HFFc6 (cell line): Measurements from ENCODE around the gene FHIT. TPM values are rescaled to one million over a fixed set of nuclear protein-coding genes. Genes with fewer than 3 reads are reported as not detected.
A peak's percentile ranks its signal among the peaks of the same experiment; 100 is the strongest.

Experiments
- DNase-seq: peaks from one replicate; pipeline ENCODE4 v3.0.0-alpha.2; 2018
- H3K27ac Mint-ChIP-seq: 2 replicates; pipeline ENCODE4 v1.8.0; 2020; ENCODE audit warnings: mild to moderate bottlenecking, mixed read lengths
- H3K27me3 Mint-ChIP-seq: 2 replicates; pipeline ENCODE4 v1.8.0; 2021; ENCODE audit warnings: mild to moderate bottlenecking, moderate library complexity, mixed read lengths; ENCODE audit not compliant: insufficient read depth
- H3K36me3 Mint-ChIP-seq: 2 replicates; pipeline ENCODE4 v1.8.0; 2021; ENCODE audit warnings: low read depth, mixed read lengths
- H3K4me1 Mint-ChIP-seq: 2 replicates; pipeline ENCODE4 v1.8.0; 2020; ENCODE audit warnings: low read depth, mixed read lengths
- H3K4me3 Mint-ChIP-seq: 2 replicates; pipeline ENCODE4 v1.8.0; 2020; ENCODE audit warnings: mild to moderate bottlenecking, moderate library complexity, mixed read lengths
- H3K9me3 Mint-ChIP-seq: 2 replicates; pipeline ENCODE4 v1.8.0; 2020; ENCODE audit warnings: mild to moderate bottlenecking, mixed read lengths
- total RNA-seq, 6 experiments: library from RNA; stranded (reverse); fragmentation: NEBNext Ultra II Directional; extraction: Animal tissue kit (Norgen Biotek cat#: 25700); gene quantifications; 2 replicates in 1 of 6; 3 replicates in 5 of 6; pipeline ENCODE4 v1.2.3, GENCODE V29; 2021
- TF ChIP-seq, protein P1 (sequence below): fragments of 200-600 bp; sonication (generic); IDR thresholded peaks from 2 replicates; pipeline ENCODE4 v1.5.0; 2021; ENCODE audit warnings: antibody characterized with exemption, mild to moderate bottlenecking

Gene FHIT
- total RNA-seq, 6 experiments from 2014 or later = 0.33 to 0.38 TPM; not detected in 4

- peaks cover 2% of the 10 kb centered on the region for H3K27me3 Mint-ChIP-seq
- peak overlapping the region; percentile 21; the same call in 1 of the 2 replicates for H3K27ac Mint-ChIP-seq
- H3K36me3 Mint-ChIP-seq = no peaks in the 10 kb centered on the region
- peaks cover 59% of the 10 kb centered on the region for H3K4me1 Mint-ChIP-seq
- no peak overlapping the region; the same call in 1 of the 2 replicates for H3K4me3 Mint-ChIP-seq
- TF ChIP-seq, protein P1, sequence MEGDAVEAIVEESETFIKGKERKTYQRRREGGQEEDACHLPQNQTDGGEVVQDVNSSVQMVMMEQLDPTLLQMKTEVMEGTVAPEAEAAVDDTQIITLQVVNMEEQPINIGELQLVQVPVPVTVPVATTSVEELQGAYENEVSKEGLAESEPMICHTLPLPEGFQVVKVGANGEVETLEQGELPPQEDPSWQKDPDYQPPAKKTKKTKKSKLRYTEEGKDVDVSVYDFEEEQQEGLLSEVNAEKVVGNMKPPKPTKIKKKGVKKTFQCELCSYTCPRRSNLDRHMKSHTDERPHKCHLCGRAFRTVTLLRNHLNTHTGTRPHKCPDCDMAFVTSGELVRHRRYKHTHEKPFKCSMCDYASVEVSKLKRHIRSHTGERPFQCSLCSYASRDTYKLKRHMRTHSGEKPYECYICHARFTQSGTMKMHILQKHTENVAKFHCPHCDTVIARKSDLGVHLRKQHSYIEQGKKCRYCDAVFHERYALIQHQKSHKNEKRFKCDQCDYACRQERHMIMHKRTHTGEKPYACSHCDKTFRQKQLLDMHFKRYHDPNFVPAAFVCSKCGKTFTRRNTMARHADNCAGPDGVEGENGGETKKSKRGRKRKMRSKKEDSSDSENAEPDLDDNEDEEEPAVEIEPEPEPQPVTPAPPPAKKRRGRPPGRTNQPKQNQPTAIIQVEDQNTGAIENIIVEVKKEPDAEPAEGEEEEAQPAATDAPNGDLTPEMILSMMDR = no peak
- DNase-seq = peak; percentile 64
- H3K9me3 Mint-ChIP-seq = peaks cover 11% of the 10 kb centered on the region
These were observed 496.6 kb downstream of the FHIT start for GRCh38 chr3:60754617-60755016.

DNA sequence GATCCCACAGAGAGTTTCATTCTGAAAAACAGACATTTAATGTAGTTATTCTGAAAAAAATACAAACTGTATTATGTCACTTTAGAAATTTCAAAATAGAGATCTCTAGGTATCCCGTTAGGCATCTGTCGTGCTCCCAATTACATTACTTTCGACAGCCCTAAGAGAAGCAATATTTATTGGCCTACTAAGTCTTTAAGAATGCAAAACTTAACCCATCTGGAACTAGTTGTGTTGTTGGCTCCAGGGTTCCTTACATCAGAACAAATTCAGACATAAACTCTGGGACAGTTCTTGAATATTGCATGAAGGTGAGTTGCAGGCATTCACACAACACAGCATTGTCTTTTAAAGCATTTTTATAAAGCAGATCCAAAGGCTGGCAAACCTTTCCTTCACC lies 498.4 kb downstream of the FHIT start:
- peaks cover 58% of the 10 kb centered on the region for H3K4me1 Mint-ChIP-seq
- DNase-seq = peak; percentile 74
- H3K9me3 Mint-ChIP-seq = peaks cover 11% of the 10 kb centered on the region
- no peak overlapping the region for H3K27ac Mint-ChIP-seq
- H3K27me3 Mint-ChIP-seq = no peaks in the 10 kb centered on the region; the same call in 1 of the 2 replicates
- TF ChIP-seq, protein P1 = no peak
- no peak overlapping the region; the same call in 1 of the 2 replicates for H3K4me3 Mint-ChIP-seq
- no peaks in the 10 kb centered on the region for H3K36me3 Mint-ChIP-seq

- DNase-seq = no peak
- H3K4me1 Mint-ChIP-seq = peaks cover 52% of the 10 kb centered on the region
- H3K4me3 Mint-ChIP-seq = no peak overlapping the region; the same call in none of the 2 replicates
- H3K27me3 Mint-ChIP-seq = no peaks in the 10 kb centered on the region; the same call in 1 of the 2 replicates
- H3K36me3 Mint-ChIP-seq = no peaks in the 10 kb centered on the region
- TF ChIP-seq, protein P1 = no peak
- H3K9me3 Mint-ChIP-seq = peaks cover 11% of the 10 kb centered on the region
- H3K27ac Mint-ChIP-seq = peak overlapping the region; percentile 50; the same call in 1 of the 2 replicates
These were observed 504.4 kb downstream of the FHIT start for GRCh38 chr3:60746695-60747416.

DNA sequence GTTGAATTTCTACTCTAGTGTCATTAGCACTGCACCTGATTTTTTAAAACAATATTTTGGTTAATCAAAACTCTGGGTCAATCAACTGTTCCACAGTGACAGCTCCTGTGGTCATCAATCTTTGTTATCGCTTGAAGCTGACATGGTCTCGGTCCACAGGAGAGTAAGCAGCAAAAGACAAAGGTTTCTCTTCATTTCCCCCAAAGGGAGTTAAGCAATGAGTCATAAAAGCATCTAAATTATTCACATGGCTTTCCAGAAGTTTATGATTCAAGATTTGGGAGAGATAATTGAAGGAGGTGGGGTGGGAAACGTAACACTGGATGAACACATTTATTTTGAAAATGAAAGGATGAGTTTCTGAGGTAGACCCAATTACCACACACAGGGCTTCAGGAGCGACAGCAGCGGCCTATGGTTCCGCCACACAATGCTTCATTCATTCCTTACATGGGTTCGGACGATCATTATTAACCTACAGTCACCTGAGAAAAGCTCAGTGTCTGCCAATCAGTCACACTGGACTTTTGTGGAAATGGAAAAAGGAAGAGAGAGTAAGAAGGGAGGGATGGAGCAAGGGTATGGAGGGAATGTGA lies 505.1 kb downstream of the FHIT start:
- peak; percentile 38 for DNase-seq
- peak overlapping the region; percentile 50; the same call in 1 of the 2 replicates for H3K27ac Mint-ChIP-seq
- peaks cover 57% of the 10 kb centered on the region for H3K4me1 Mint-ChIP-seq

GRCh38 chr3:60743631-60744164 lies 507.6 kb downstream of the FHIT start:
- Mint-ChIP-seq H3K36me3 (no peaks in the 10 kb centered on the region), H3K4me3 (no peak overlapping the region), H3K9me3 (no peaks in the 10 kb centered on the region; the same call in 1 of the 2 replicates), H3K4me1 (peaks cover 57% of the 10 kb centered on the region), H3K27ac (no peak overlapping the region), H3K27me3 (no peaks in the 10 kb centered on the region)
- TF ChIP-seq, protein P1 = peak; percentile 23; the same call in 1 of the 2 replicates
- DNase-seq = no peak

More for the DNA sequence above, 505.1 kb downstream of the FHIT start:
- Mint-ChIP-seq H3K4me3 (peak overlapping the region; percentile 77), H3K9me3 (peaks cover 11% of the 10 kb centered on the region), H3K27me3 (no peaks in the 10 kb centered on the region; the same call in 1 of the 2 replicates), H3K36me3 (no peaks in the 10 kb centered on the region)
- TF ChIP-seq, protein P1 = no peak
